Activated CD4-positive, alpha-beta T cell treated with anti-CD3 and anti-CD28 coated beads, Interleukin-2, amount 10 ng/mL, durations not matched to agents 24 days and 14 days (primary cell): Measurements from ENCODE around the gene NCF2. TPM values are rescaled to one million over a fixed set of nuclear protein-coding genes. Genes with fewer than 3 reads are reported as not detected.

Source experiments
- DNase-seq: peaks from one replicate; pipeline ENCODE4 v3.0.0; 2022
- H3K27ac Mint-ChIP-seq: one replicate; pipeline ENCODE4 v1.8.0; 2022; ENCODE audit warnings: mild to moderate bottlenecking, mixed read lengths
- H3K27me3 Mint-ChIP-seq: one replicate; pipeline ENCODE4 v1.8.0; 2022; ENCODE audit warnings: mixed read lengths
- H3K36me3 Mint-ChIP-seq: one replicate; pipeline ENCODE4 v1.8.0; 2022; ENCODE audit warnings: low read depth, mild to moderate bottlenecking, mixed read lengths
- H3K4me1 Mint-ChIP-seq: one replicate; pipeline ENCODE4 v1.8.0; 2021; ENCODE audit warnings: mixed read lengths
- H3K4me3 Mint-ChIP-seq: one replicate; pipeline ENCODE4 v1.8.0; 2022; ENCODE audit warnings: mild to moderate bottlenecking, moderate library complexity, mixed read lengths
- H3K9me3 Mint-ChIP-seq: one replicate; pipeline ENCODE4 v1.8.0; 2021; ENCODE audit warnings: mixed read lengths
- intact Hi-C: fragments of 100-400 bp; cut with micrococcal nuclease; formaldehyde crosslinking; loops from one replicate; pipeline ENCODE4 v1.15.1; 2023
- total RNA-seq: library from RNA; stranded (reverse); gene quantifications from 2 replicates; pipeline ENCODE4 v1.2.3, GENCODE V29; 2022

Gene NCF2, protein sequence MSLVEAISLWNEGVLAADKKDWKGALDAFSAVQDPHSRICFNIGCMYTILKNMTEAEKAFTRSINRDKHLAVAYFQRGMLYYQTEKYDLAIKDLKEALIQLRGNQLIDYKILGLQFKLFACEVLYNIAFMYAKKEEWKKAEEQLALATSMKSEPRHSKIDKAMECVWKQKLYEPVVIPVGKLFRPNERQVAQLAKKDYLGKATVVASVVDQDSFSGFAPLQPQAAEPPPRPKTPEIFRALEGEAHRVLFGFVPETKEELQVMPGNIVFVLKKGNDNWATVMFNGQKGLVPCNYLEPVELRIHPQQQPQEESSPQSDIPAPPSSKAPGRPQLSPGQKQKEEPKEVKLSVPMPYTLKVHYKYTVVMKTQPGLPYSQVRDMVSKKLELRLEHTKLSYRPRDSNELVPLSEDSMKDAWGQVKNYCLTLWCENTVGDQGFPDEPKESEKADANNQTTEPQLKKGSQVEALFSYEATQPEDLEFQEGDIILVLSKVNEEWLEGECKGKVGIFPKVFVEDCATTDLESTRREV
- 5.3 and 6.2 TPM in 2 replicates for total RNA-seq

- peaks cover 1% of the 10 kb centered on the region for H3K36me3 Mint-ChIP-seq
- intact Hi-C loops: loop anchor here (1.0 kb wide), 3 partner anchors 10 to 120 kb away; partner anchors contain the start of gene ARPC5
These were observed at the start of gene NCF2 for GRCh38 chr1:183590244-183591191. Gene NCF2, minus strand, starts transcription at chr1:183590459. Its CDS starts 130 bp downstream, at chr1:183590329.

GRCh38 chr1:183638649-183639387, 48.6 kb upstream of the NCF2 start:
- DNase-seq: no peak
- no peak overlapping the region for H3K27ac Mint-ChIP-seq

More at GRCh38 chr1:183590244-183591191, at the start of gene NCF2:
- Mint-ChIP-seq H3K27ac (peak within 1 kb of the TSS; percentile 75), H3K27me3 (no peaks in the 10 kb centered on the region), H3K4me1 (peaks cover 44% of the 10 kb centered on the region), H3K9me3 (no peaks in the 10 kb centered on the region), H3K4me3 (peak within 1 kb of the TSS; percentile 63)
- DNase-seq: peak; percentile 89

DNA sequence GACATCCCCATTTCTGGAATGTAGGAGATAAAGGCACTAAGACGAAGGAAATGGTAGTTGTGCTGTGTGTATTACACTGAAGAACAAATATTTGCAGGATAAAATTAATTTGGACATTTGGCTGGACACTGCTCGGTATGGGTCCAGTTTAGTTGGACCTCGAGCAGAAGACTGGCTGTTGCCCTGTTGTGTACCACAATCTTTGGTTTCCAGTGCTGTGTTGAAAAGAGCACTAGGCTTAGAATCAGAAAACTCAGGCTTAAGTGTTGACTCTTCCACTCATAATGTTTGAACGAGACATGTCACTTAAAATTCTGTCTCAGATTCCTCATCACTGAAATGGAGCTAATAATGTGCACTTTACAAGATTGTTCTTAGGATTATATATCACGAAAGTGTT, 46.5 kb upstream of the NCF2 start:
- intact Hi-C loops: loop anchor here (1.0 to 10.0 kb wide), 5 partner anchors 280 to 1408 kb away; partner anchors contain the start of genes C1orf21, DHX9, EDEM3 and RNF2
- DNase-seq: no peak

More at GRCh38 chr1:183638649-183639387, 48.6 kb upstream of the NCF2 start:
- intact Hi-C loops: loop anchor here (5.0 to 10.0 kb wide), 4 partner anchors 748 to 1406 kb away; partner anchors contain the start of genes C1orf21, DHX9, EDEM3 and RNF2
- H3K36me3 Mint-ChIP-seq: peaks cover 4% of the 10 kb centered on the region
- no peaks in the 10 kb centered on the region for H3K9me3 Mint-ChIP-seq
- H3K4me1 Mint-ChIP-seq: peaks cover 12% of the 10 kb centered on the region
- peaks cover 11% of the 10 kb centered on the region for H3K27me3 Mint-ChIP-seq
- no peak overlapping the region for H3K4me3 Mint-ChIP-seq

GRCh38 chr1:183636334-183636682, 46.0 kb upstream of the NCF2 start:
- Mint-ChIP-seq H3K27ac (peak overlapping the region; percentile 100), H3K4me3 (peak overlapping the region; percentile 98), H3K4me1 (peaks cover 26% of the 10 kb centered on the region), H3K27me3 (peaks cover 11% of the 10 kb centered on the region), H3K9me3 (no peaks in the 10 kb centered on the region), H3K36me3 (peaks cover 15% of the 10 kb centered on the region)
- intact Hi-C loops: loop anchor here (1.0 to 10.0 kb wide), 5 partner anchors 280 to 1408 kb away; partner anchors contain the start of genes C1orf21, DHX9, EDEM3 and RNF2
- DNase-seq: no peak

More for the DNA sequence above, 46.5 kb upstream of the NCF2 start:
- Mint-ChIP-seq H3K27me3 (peaks cover 11% of the 10 kb centered on the region), H3K36me3 (peaks cover 14% of the 10 kb centered on the region), H3K27ac (no peak overlapping the region), H3K9me3 (no peaks in the 10 kb centered on the region), H3K4me3 (peak overlapping the region; percentile 98), H3K4me1 (peaks cover 25% of the 10 kb centered on the region)

- intact Hi-C loops: loop anchor here (1.0 to 10.0 kb wide), 7 partner anchors 45 to 1409 kb away; partner anchors contain the start of genes C1orf21, DHX9, EDEM3 and NCF2
- Mint-ChIP-seq H3K4me3 (peak within 1 kb of the TSS; percentile 98), H3K36me3 (peaks cover 18% of the 10 kb centered on the region), H3K27me3 (peaks cover 11% of the 10 kb centered on the region), H3K9me3 (no peaks in the 10 kb centered on the region), H3K4me1 (peaks cover 29% of the 10 kb centered on the region), H3K27ac (peak within 1 kb of the TSS; percentile 100)
- peak; percentile 99 for DNase-seq
These were observed 45.5 kb upstream of the NCF2 start, which contains the start of gene ARPC5 for GRCh38 chr1:183635606-183636333. Gene ARPC5, minus strand, starts transcription at chr1:183635783. Its CDS starts 124 bp downstream, at chr1:183635659.

DNA sequence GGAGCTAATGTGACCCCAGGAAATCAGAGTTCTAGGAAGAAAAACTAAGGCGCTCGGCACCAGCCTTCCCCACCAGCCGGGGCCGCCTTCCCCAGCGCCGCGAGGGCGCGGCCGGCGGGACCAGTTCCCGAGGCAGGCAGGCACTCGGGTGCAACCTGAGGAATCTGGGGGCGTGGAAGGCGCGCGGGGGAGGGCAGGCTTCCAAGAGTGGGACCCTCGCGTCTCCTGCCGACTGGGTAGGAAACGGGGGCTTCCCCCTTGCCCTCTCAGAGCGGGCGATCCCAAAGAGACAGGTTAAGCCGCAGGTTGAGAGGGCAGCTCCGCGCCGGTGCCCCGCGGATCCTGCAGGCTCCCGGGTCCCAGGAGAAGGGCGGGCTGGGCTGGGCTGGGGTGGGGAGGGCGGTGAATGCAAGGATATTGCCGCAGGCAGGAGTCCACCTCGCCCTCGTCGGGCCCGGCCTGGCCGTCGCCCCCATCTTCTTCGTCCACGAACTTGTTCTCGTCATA, 44.9 kb upstream of the NCF2 start:
- peaks cover 11% of the 10 kb centered on the region for H3K27me3 Mint-ChIP-seq
- intact Hi-C loops: loop anchor here (1.0 to 10.0 kb wide), 6 partner anchors 45 to 1410 kb away; partner anchors contain the start of genes C1orf21, DHX9, EDEM3 and NCF2
- peak overlapping the region; percentile 98 for H3K4me3 Mint-ChIP-seq
- H3K27ac Mint-ChIP-seq: peak overlapping the region; percentile 100
- H3K4me1 Mint-ChIP-seq: peaks cover 34% of the 10 kb centered on the region
- peaks cover 23% of the 10 kb centered on the region for H3K36me3 Mint-ChIP-seq
- H3K9me3 Mint-ChIP-seq: no peaks in the 10 kb centered on the region
- DNase-seq: peak; percentile 78

DNA sequence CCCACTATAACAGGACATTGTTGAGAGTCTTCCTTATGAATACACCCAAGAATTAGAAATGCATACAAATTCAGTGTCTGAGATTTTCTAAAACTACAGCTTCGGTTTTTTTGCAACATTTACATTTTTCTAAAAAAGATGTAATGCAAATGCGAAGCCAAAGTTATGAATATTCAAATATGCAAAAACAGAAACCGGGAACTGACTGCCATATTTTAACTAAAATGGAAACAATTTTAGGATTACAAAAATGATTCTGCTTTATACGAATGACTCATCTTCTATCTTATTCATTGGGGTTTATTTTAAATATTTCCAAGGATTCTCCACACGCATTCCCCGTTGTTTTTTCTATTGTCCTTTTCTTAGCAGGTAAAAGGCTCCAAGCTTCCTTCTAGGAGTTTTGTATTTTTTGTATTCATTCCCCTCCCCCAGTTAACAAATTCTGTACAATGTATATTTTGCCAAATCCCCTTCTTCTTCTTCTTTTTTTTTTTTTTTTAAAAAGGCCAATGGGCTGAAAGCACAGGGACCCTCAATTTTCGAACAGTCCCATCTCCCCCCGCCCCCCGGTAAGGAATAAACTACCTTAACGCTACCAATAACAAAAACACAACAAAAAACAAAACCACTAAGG, 44.3 kb upstream of the NCF2 start:
- intact Hi-C loops: loop anchor here (1.0 to 10.0 kb wide), 6 partner anchors 44 to 1410 kb away; partner anchors contain the start of genes C1orf21, DHX9, EDEM3 and NCF2
- Mint-ChIP-seq H3K27ac (peak overlapping the region; percentile 83), H3K9me3 (no peaks in the 10 kb centered on the region), H3K4me3 (peak overlapping the region; percentile 98), H3K4me1 (peaks cover 36% of the 10 kb centered on the region), H3K36me3 (peaks cover 29% of the 10 kb centered on the region), H3K27me3 (peaks cover 9% of the 10 kb centered on the region)
- DNase-seq: no peak

DNA sequence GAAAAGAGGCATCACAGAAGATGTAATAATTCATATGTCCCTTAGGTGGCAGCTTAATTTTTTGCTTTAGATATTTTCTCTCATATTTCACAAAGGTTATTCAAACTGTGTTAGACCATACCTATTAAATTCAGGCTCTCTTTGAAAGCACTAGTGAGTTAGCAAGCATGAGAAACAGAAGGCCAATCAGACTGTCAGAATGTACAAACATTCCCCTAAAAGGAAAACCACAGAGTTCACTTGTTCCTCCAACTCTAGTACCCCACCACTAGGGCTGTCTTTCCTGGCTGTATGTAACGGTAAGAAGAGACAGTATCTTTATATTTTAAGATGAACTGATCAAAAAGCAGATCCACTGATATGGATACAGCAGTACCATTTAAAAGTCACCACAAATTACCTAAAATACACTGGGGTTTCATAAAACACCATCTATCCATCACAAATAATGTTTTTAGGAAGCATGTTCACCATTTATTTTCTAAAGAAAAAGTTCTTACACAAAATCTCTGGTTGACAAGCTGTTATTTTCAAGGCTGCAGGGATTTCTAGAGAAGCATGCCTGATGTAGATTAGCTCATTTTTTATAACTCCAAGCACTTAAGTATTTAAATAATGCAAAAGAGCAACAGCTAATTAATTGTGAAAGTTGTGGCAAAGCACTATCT, 43.6 kb upstream of the NCF2 start:
- Mint-ChIP-seq H3K36me3 (peaks cover 34% of the 10 kb centered on the region), H3K9me3 (no peaks in the 10 kb centered on the region), H3K4me3 (peak overlapping the region; percentile 98), H3K27me3 (peaks cover 8% of the 10 kb centered on the region), H3K4me1 (peaks cover 39% of the 10 kb centered on the region), H3K27ac (peak overlapping the region; percentile 83)
- intact Hi-C loops: loop anchor here (1.0 to 10.0 kb wide), 5 partner anchors 18 to 1411 kb away; partner anchors contain the start of genes DHX9, EDEM3 and RNF2
- DNase-seq: peak; percentile 79

GRCh38 chr1:183632964-183633363, 42.7 kb upstream of the NCF2 start:
- intact Hi-C loops: loop anchor here (1.0 to 10.0 kb wide), 5 partner anchors 19 to 1412 kb away; partner anchors contain the start of genes DHX9, EDEM3 and RNF2
- Mint-ChIP-seq H3K4me1 (peaks cover 44% of the 10 kb centered on the region), H3K27me3 (peaks cover 5% of the 10 kb centered on the region), H3K27ac (peak overlapping the region; percentile 47), H3K4me3 (peak overlapping the region; percentile 98), H3K36me3 (peaks cover 41% of the 10 kb centered on the region), H3K9me3 (no peaks in the 10 kb centered on the region)
- peak; percentile 64 for DNase-seq

DNA sequence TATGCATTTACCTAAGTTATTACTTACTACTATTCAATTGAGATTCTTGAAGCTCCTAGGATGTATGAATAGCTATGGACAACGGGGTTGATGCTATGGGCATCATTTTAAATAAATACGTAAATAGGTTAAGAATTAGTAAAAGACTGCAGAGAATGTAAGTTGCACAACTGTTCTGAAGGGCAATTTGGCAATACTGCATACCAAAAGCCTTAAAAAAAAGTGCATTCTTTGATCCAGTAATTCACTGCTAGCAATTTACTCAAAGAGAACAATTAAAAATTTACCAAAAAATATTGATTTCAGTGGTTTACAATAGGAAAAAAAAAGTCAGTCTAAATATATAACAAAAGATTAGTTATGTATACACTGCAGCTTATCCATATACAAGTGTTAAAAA, 41.9 kb upstream of the NCF2 start:
- Mint-ChIP-seq H3K9me3 (no peaks in the 10 kb centered on the region), H3K27ac (no peak overlapping the region)
- intact Hi-C loops: loop anchor here (2.0 to 10.0 kb wide), 4 partner anchors 53 to 1413 kb away; partner anchors contain the start of genes DHX9, EDEM3 and RNF2

GRCh38 chr1:183630748-183631147, 40.5 kb upstream of the NCF2 start:
- Mint-ChIP-seq H3K4me3 (peak overlapping the region; percentile 52), H3K36me3 (peaks cover 43% of the 10 kb centered on the region), H3K27me3 (no peaks in the 10 kb centered on the region), H3K9me3 (no peaks in the 10 kb centered on the region), H3K27ac (peak overlapping the region; percentile 59), H3K4me1 (peaks cover 38% of the 10 kb centered on the region)
- no peak for DNase-seq
- intact Hi-C loops: loop anchor here (10.0 kb wide), 3 partner anchors 796 to 1414 kb away; partner anchors contain the start of genes DHX9, EDEM3 and RNF2

More for the DNA sequence above, 41.9 kb upstream of the NCF2 start:
- Mint-ChIP-seq H3K36me3 (peaks cover 43% of the 10 kb centered on the region), H3K4me3 (peak overlapping the region; percentile 35), H3K27me3 (peaks cover 4% of the 10 kb centered on the region), H3K4me1 (peaks cover 44% of the 10 kb centered on the region)
- no peak for DNase-seq
